OCI-LY7 (cell line): ENCODE measurements around the gene OPHN1. TPM values are rescaled to one million over a fixed set of nuclear protein-coding genes. Genes with fewer than 3 reads are reported as not detected.

Experiments used
- BruUV-seq: library from RNA; stranded (reverse); fragments of 400-500 nt; replicated peaks from 2 replicates; lab custom pipeline; 2021; lab: Mats Ljungman, UMichigan
- CTCF ChIA-PET: fragments of 300-600 bp; sonication (Branson Sonifier 250); formaldehyde crosslinking; loops from one replicate; lab custom pipeline; 2022; ENCODE audit warnings: antibody characterized with exemption; ENCODE audit not compliant: unreplicated experiment; lab: Charles Lee
- POLR2A ChIA-PET: fragments of 300-600 bp; sonication (Branson Sonifier 250); formaldehyde crosslinking; loops from one replicate; lab custom pipeline; 2022; ENCODE audit warnings: antibody characterized with exemption; lab: Charles Lee
- DNase-seq: peaks from one replicate; pipeline ENCODE4 v3.0.0-alpha.2; 2015; ENCODE audit warnings: low spot score
- H2AFZ ChIP-seq: fragments of 200-600 bp; sonication (generic), shearing (Covaris generic); 2 replicates; pipeline ENCODE4 v1.6.1; 2014; ENCODE audit warnings: mild to moderate bottlenecking, antibody characterized with exemption, low read length, moderate library complexity
- H3K27ac ChIP-seq: fragments of 200-600 bp; sonication (generic); 2 replicates; pipeline ENCODE4 v1.5.1; 2014; ENCODE audit warnings: mixed run types, low read depth, mild to moderate bottlenecking, moderate library complexity, low read length, inconsistent platforms; ENCODE audit not compliant: poor library complexity, severe bottlenecking
- H3K36me3 ChIP-seq: fragments of 200-600 bp; sonication (generic); 2 replicates; pipeline ENCODE4 v1.6.1; 2014; ENCODE audit warnings: mild to moderate bottlenecking, antibody characterized with exemption, low read length, moderate library complexity, mixed read lengths; ENCODE audit not compliant: insufficient read depth
- H3K4me1 ChIP-seq: fragments of 200-600 bp; sonication (generic); 2 replicates; pipeline ENCODE4 v1.5.1; 2014; ENCODE audit warnings: mild to moderate bottlenecking, low read length; ENCODE audit not compliant: insufficient read depth, poor library complexity, severe bottlenecking
- H3K4me2 ChIP-seq: fragments of 200-600 bp; sonication (generic); 2 replicates; pipeline ENCODE4 v1.6.1; 2014; ENCODE audit warnings: mild to moderate bottlenecking, low read length
- H3K4me3 ChIP-seq: fragments of 200-600 bp; sonication (generic); 2 replicates; pipeline ENCODE4 v1.5.1; 2014; ENCODE audit warnings: mild to moderate bottlenecking, low read depth, low read length; ENCODE audit not compliant: poor library complexity, severe bottlenecking
- H3K79me2 ChIP-seq: fragments of 200-600 bp; sonication (generic); 2 replicates; pipeline ENCODE4 v1.6.1; 2016; ENCODE audit warnings: low read depth, mild to moderate bottlenecking, low read length, moderate library complexity, mixed read lengths; ENCODE audit not compliant: insufficient read depth
- H3K9me2 ChIP-seq: fragments of 200-600 bp; sonication (generic); 2 replicates; pipeline ENCODE4 v1.6.1; 2016; ENCODE audit warnings: mild to moderate bottlenecking, low read length, mixed read lengths; ENCODE audit not compliant: insufficient read depth
- H3K9me3 ChIP-seq: fragments of 200-600 bp; sonication (generic); 2 replicates; pipeline ENCODE4 v1.6.1; 2014; ENCODE audit warnings: mild to moderate bottlenecking, mixed run types, low read length, mixed read lengths
- H4K20me1 ChIP-seq: fragments of 200-600 bp; sonication (generic); 2 replicates; pipeline ENCODE4 v1.6.1; 2014; ENCODE audit warnings: mild to moderate bottlenecking, antibody characterized with exemption, low read length, moderate library complexity, mixed read lengths; ENCODE audit not compliant: insufficient read depth
- CTCF ChIP-seq: fragments of 200-600 bp; sonication (generic); conservative IDR thresholded peaks from 2 replicates; pipeline ENCODE4 v1.5.1; 2014; ENCODE audit warnings: mild to moderate bottlenecking, antibody characterized with exemption, low read length, moderate library complexity, mixed read lengths
- EZH2phosphoT487 ChIP-seq: fragments of 200-600 bp; sonication (generic); IDR thresholded peaks from 2 replicates; pipeline ENCODE4 v1.6.1; 2018; ENCODE audit warnings: low read depth, borderline replicate concordance, mild to moderate bottlenecking, mixed run types, antibody characterized with exemption, low read length, moderate library complexity, mixed read lengths
- intact Hi-C: fragments of 100-400 bp; cut with micrococcal nuclease; formaldehyde crosslinking; loops from one replicate; pipeline ENCODE4 v1.10.0; 2022; ENCODE audit not compliant: unreplicated experiment
- total RNA-seq, 2 experiments: library from RNA; depleted of rRNA in 1 of 2; stranded (reverse); fragments of >200 nt in 1 of 2; shearing (Covaris generic) in 1 of 2; gene quantifications; 2 replicates each; pipeline ENCODE4 v1.2.3, GENCODE V29; 2014 to 2022

The OPHN1 gene
- total RNA-seq, 2 experiments from 2014 or later, result not detected

- Histone ChIP-seq H3K9me3 (no peaks in the 10 kb centered on the region), H3K36me3 (no peaks in the 10 kb centered on the region), H4K20me1 (no peaks in the 10 kb centered on the region), H3K4me2 (no peak overlapping the region), H3K9me2 (no peaks in the 10 kb centered on the region), H3K27ac (no peak overlapping the region), H3K79me2 (no peaks in the 10 kb centered on the region), H2AFZ (no peak overlapping the region), H3K4me1 (no peaks in the 10 kb centered on the region), H3K4me3 (no peak overlapping the region)
- ChIA-PET CTCF (no interaction called here), POLR2A (no interaction called here)
- BruUV-seq, result no TSS peak
- no peak for DNase-seq
- intact Hi-C loops, result no loop called here
- no peak for TF ChIP-seq EZH2phosphoT487
Observed at GRCh38 chrX:68354879-68355628, 78.2 kb downstream of the OPHN1 start.

DNA sequence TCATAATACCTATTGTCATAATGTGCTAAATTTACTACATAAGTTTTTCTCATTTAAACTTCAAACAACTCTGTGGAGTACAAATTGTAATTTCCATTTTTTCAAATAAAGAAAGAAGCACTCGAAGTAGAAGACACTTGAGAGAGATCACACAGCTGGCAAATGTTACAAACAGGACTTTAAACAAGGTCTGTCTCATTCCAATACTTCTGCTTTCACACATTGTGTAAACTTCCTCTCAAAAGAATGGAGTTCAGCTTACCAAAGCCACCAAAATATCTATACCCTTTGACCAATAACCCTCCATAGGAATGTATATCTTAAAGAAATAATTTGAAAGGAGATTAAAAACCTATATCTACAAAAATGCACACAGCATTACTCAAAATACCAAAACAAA, 88.3 kb downstream of the OPHN1 start:
- no TSS peak for BruUV-seq
- CTCF ChIA-PET, result no interaction called here

GRCh38 chrX:68343551-68343950, 89.7 kb downstream of the OPHN1 start:
- no peak overlapping the region for H3K4me3 ChIP-seq

More for the DNA sequence above, 88.3 kb downstream of the OPHN1 start:
- H3K4me3 ChIP-seq, result no peak overlapping the region
- no peak for DNase-seq
- intact Hi-C loops, result no loop called here
- no peaks in the 10 kb centered on the region for H3K9me3 ChIP-seq
- no peaks in the 10 kb centered on the region for H3K36me3 ChIP-seq
- no peak overlapping the region for H3K27ac ChIP-seq
- H3K9me2 ChIP-seq, result no peaks in the 10 kb centered on the region
- TF ChIP-seq CTCF (no peak), EZH2phosphoT487 (no peak)
- no peaks in the 10 kb centered on the region for H3K4me1 ChIP-seq
- no peaks in the 10 kb centered on the region for H3K79me2 ChIP-seq
- H2AFZ ChIP-seq, result no peak overlapping the region
- H3K4me2 ChIP-seq, result no peak overlapping the region
- POLR2A ChIA-PET, result no interaction called here
- H4K20me1 ChIP-seq, result no peaks in the 10 kb centered on the region

More at GRCh38 chrX:68343551-68343950, 89.7 kb downstream of the OPHN1 start:
- Histone ChIP-seq H3K36me3 (no peaks in the 10 kb centered on the region), H3K9me3 (no peaks in the 10 kb centered on the region), H3K27ac (no peak overlapping the region), H4K20me1 (no peaks in the 10 kb centered on the region), H3K4me2 (no peak overlapping the region), H2AFZ (no peak overlapping the region), H3K79me2 (no peaks in the 10 kb centered on the region), H3K4me1 (no peaks in the 10 kb centered on the region), H3K9me2 (no peaks in the 10 kb centered on the region)
- POLR2A ChIA-PET, result no interaction called here
- BruUV-seq, result no TSS peak
- TF ChIP-seq CTCF (no peak), EZH2phosphoT487 (no peak)
- intact Hi-C loops, result no loop called here
- CTCF ChIA-PET, result no interaction called here
- no peak for DNase-seq
